GM21367 (cell line): ENCODE data around the gene PLIN5.
"Not testable (repeated sequence)": the region's sequence is repeated elsewhere in the genome, so short reads cannot be mapped to it uniquely, and the experiment has no call there.

ENCODE experiments used
- ATAC-seq: cut with Tn5 transposase; IDR thresholded peaks from one replicate; pipeline ENCODE4 v1.9.1; 2021; ENCODE audit not compliant: unreplicated experiment

The PLIN5 gene

DNA sequence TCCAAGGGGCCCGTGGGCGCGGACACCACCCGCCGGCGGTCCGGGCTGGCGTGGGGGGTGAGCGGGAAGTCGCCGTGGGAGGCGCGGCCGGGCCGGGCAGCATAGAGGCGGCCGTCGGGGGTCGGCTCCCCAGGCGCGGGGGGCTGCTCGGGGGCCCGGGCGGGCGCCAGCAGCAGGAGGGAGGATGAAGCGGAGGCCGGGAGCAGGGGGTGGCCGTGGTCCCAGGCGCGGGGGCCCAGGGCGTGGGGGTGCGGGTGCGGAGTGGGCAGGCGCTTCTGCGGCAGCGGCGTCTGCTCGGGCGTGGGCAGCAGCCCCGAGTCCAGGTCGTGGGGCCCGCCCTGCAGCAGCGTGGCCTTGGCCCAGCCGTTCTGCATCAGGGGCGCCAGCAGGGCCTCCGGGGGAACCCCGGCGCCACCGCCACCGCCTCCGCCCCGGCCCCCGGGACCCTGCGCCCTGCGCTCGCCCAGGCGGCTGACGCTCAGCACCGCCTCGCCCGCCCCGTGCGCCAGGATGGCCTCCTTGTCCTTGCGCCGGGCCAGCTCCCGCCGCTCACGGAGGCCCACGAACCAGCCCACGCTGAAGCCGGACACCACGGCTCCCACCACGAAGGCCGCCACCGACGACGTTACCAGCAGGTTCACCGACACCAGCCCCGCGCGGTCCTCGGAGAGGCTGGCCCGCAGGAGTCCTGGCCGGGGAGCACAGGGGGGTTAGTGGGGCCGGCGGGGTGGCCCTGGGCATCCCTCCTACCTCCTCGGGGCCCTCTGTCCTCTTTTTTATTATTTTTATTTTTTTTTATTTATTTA lies 9.0 kb upstream of the PLIN5 start:
- no peak for ATAC-seq

DNA sequence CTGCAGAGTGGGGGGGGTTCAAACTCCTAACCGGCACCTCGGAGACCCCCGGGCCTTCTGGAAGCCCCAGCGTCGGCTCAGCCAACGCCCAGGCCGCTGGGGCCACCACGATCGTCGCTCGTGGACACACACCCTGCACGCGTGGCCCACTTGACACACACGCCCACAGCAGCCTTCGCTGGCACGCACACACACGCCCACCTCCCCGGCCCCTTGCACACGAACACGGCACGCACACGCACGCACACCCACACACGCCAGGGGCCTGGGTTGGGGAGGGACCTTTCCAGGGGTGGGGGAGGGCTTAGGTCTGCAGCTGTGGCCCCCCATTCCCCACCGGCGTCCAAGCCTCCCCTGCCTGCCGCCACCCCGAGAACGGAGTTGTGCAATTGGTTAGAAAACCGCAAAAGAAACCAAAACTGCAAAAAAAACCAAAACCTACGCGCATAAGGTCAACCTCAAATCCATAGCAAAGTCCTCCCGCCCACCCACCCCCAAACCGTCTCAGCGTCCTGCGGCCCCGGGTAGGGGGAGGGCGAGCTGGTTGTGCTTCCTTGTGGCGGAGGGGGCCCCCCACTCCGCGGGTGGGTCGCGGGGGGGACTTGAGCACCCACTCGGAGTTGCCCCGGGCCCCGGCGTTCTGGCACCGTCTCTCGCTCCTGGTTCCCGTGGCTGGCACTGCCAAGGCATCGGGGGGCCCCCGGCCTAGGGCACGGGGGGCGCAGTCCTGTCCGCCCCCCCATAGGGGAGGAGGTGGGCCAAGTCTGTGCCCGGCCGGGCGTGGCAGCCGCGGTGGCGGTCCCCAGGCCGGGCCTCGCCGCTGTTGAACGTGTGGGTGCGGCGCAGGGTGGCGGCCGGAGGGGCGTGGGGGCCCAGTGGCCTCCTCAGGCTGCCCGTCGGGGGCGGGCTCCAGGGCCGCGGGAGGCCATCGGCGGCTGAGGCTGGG lies 8.1 kb upstream of the PLIN5 start:
- no peak for ATAC-seq

DNA sequence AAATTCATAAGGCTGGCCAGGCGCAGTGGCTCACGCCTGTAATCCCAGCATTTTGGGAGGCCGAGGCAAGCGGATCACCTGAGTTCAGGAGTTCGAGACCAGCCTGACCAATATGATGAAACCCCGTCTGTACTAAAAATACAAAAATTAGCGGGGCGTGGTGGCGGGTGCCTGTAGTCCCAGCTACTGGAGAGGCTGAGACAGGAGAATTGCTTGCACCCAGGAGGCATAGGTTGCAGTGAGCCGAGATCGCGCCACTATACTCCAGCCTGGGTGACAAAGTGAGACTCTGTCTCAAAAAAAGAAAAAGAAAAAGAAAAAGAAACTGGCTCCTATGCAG lies 6.8 kb upstream of the PLIN5 start:
- not testable (repeated sequence) for ATAC-seq

- no peak for ATAC-seq
Measured at GRCh38 chr19:4541114-4541805, 6.2 kb upstream of the PLIN5 start.

GRCh38 chr19:4539693-4540581 lies 4.9 kb upstream of the PLIN5 start, which contains the start of gene LRG1:
TSS of gene LRG1 (minus strand) at chr19:4540036. CDS start at chr19:4540013, 23 bp downstream.
- no peak for ATAC-seq

DNA sequence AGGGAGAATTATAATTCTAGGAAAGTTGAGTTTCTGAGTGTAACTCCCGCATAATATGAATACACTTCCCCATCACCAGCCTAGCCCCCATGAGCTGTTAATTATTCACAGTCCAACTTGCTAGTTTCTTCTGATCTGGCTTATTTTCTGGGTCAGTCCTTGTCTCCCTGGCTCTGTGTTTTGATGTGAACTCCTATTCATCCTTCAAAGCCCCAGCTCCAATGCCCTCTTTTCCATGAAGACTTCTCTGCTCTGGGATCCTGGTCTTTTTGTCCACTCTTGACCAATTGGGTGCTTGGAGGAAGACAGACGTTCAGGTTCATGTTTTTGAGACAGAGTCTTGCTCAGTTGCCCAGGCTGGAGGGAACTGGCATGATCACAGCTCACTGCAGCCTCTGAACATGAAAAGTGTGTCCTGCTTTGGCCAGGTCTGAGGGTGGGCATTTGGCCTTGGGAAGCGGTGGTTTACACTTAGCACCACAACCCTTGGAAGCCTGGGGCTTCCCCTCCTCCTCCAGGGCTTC lies 4.2 kb upstream of the PLIN5 start:
- ATAC-seq, result no peak

DNA sequence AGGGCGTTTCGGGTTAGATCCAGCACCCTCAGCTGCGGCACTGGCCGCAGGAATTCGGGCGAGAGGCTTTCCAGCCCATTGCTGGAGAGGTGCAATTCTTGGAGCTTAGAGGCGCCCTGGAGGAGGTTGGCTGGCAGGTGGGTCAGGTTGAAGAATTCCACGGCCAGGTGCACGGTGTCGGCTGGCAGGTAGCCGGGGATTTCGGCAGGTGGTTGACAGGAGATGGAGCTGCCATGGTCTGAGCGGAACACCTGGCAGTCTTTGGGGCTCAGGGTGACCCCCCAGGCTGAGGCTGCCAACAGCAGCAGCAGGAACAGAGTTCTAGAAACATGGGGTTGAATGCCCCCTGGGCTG lies 3.6 kb upstream of the PLIN5 start:
- no peak for ATAC-seq

DNA sequence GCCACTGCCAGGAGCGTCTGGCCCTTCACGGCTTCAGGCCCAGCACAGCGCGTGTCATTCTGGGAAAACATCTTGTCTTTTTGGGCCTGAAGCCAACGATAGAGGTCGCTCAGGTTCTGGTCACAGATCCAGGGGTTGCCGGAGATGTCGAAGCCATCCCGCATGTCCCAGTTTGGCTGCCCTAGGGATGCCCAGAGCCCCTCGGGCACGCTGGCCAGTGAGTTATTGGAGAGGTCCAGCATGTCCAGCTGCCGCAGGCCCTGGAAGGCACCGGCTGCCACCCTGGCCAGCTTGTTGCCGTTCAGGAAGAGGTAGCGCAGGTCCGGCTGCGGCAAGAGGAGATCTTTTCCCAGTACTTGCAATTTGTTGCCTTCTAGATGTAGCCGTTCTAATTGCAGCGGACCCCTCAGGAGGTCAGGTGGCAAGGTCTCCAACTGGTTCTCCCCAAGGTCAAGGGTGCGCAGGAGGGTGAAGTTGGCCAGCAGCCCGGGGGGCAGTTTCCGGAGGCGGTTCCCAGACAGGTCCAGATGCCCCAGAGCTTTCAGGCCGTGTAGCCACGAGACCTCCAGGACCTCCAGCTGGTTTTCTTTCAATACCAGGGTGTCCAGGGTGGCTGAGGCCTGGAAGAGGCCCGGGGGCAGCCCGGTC lies 3.1 kb upstream of the PLIN5 start:
- no peak for ATAC-seq

DNA sequence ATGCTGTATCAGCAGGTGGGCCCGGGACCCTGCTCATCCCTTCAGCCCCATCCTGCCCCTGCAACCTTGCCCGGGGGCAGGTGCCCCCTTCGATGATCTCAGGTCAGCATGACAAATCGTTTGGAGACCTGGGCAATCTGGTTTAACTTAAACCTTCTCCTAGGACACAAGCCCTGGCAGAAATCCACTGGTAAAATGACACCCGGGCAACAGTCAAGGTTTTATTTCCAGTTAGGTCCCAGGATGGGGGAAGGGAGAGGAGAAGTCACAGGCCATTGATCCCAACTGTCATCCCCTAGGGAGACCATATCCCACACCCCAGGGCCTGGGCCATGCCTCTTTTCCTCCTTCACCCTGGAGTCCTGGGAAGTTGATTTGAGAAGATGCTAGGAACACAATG lies 1.8 kb upstream of the PLIN5 start:
- no peak for ATAC-seq

GRCh38 chr19:4533835-4534424 lies 1.1 kb downstream of the PLIN5 start:
- no peak for ATAC-seq

DNA sequence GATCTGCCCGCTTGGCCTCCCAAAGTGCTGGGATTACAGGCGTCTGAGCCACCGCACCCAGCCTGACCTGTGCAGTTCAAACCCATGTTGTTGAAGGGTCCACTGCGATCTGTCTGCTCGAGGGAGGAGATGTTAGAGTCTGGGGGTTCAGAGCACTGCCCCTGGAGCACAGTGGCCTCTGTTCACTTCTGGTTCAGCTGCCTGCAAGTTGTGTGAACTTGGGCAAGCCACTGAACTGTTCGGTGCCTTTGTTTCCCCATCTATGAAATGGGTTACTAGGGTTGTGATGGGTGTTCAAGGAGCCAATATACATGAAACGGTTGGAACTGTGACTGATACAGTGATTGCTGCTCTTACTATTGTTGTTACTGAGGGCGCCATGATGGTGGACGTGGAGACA lies 1.7 kb downstream of the PLIN5 start:
- ATAC-seq, result no peak

- no peak for ATAC-seq
Measured at GRCh38 chr19:4531562-4532165, 3.4 kb downstream of the PLIN5 start.

DNA sequence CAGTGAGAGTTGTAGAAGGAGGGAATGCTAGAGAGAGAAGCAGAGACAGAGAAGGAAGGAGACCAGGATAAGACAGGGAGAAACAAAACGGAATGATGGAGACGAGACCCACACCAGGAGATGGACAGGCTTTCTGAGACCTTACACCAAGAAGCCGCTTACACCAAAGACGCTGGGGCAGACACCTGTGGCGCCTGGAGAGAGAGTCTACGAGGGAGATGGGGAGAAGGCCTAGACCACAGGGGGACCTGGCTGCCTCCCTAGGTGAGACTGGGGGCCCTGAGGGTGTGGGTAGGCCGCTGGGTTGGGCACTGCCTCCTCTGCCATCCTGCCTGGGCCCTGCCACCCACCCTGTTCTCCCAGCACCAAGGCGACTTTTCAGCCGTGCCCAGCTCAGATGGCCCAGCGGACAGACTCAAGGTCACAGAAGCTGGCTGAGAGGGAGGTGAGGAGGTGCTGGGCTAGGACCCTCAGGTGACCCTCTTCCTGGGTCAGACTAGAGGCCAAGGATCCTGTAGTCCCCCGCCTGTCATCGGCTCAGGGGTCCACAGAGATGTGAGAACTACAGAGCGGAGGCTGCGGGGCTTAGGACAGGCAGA lies 5.0 kb downstream of the PLIN5 start:
- no peak for ATAC-seq

DNA sequence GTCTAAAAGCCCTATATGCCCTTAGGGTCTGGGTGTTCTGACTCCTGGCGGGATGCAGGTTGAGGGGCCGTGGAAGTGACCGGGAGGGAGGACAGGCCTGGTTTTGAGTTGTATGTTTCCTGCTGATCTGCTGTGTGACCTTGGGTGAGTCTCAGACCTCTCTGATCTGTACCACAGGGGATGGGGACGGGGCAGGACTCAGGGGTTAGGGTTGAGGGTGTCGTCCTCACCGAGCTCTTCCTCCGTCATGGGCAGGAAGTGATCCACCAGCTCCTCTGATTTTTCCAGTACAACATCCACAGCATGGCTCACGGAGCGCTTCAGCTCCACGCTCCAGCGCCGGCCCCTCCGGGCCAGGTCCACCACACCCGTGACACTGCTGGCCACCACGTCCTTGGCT lies 6.2 kb downstream of the PLIN5 start:
- no peak for ATAC-seq

DNA sequence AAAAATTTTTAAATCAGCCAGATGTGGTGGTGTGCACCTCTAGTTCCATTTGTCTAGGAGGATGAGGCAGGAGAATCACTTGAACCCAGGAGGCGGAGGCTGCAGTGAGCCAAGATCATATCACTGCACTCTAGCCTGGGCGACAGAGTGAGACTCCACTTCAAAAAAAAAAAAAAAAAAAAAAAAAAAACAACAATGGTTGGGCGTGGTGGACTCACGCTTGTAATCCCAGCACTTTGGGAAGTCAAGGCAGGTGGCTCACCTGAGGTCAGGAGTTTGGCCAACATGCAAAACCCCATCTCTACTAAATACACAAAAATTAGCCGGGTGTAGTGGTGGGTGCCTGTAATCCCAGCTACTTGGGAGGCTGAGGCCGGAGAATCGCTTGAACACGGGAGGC lies 7.6 kb downstream of the PLIN5 start:
- not testable (repeated sequence) for ATAC-seq

DNA sequence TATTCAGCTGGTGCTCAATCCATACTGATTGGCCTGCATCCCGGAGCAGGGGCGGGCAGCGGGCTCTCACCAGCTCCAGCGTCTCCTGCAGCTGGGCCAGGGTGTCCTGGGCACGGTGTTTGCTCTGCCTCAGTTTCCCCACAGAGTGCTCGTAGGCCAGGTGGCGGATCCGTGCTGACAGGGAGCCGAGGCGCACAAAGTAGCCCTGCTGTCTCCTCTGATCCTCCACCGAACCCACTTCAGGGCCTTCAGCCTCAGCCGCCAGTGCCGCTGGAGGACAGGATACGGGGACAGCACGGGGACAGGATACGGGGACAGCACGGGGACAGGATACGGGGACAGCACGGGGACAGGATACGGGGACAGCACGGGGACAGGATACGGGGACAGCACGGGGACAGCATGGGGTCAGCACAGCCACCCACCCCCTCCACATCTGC lies 9.4 kb downstream of the PLIN5 start:
- no peak for ATAC-seq

- no peak for ATAC-seq
Measured at GRCh38 chr19:4524808-4525562, 10.0 kb downstream of the PLIN5 start.
